GM12874 (cell line): ENCODE results near the gene GALNT10.

Experiments used
- CTCF ChIP-seq: IDR thresholded peaks from 2 replicates; pipeline ENCODE4 v1.5.1; 2011; ENCODE audit warnings: low read depth, mild to moderate bottlenecking, control low read depth, low read length, moderate library complexity; ENCODE audit not compliant: insufficient read depth

The GALNT10 gene

GRCh38 chr5:154319736-154320135, 129.2 kb downstream of the GALNT10 start:
- TF ChIP-seq CTCF = no peak

GRCh38 chr5:154320224-154321089, 129.9 kb downstream of the GALNT10 start:
- no peak for TF ChIP-seq CTCF

- TF ChIP-seq CTCF = no peak
Measured at GRCh38 chr5:154321546-154321945, 131.0 kb downstream of the GALNT10 start.

GRCh38 chr5:154324033-154324432, 133.5 kb downstream of the GALNT10 start:
- no peak for TF ChIP-seq CTCF

GRCh38 chr5:154325566-154325965, 135.0 kb downstream of the GALNT10 start:
- no peak for TF ChIP-seq CTCF

- TF ChIP-seq CTCF = no peak
Measured at GRCh38 chr5:154329062-154329461, 138.5 kb downstream of the GALNT10 start.

- TF ChIP-seq CTCF = no peak
Measured at GRCh38 chr5:154329519-154330040, 139.0 kb downstream of the GALNT10 start.
